Measurements from ENCODE around the gene DMD. TPM values are rescaled to one million over a fixed set of nuclear protein-coding genes. Genes with fewer than 3 reads are reported as not detected.

The DMD gene
- total and polyA plus RNA-seq, 2 of the 8 experiments (the other 6 are each of a cell fraction or from before 2014, with no cell fraction given) = 4.8 to 7.4 TPM

DNA sequence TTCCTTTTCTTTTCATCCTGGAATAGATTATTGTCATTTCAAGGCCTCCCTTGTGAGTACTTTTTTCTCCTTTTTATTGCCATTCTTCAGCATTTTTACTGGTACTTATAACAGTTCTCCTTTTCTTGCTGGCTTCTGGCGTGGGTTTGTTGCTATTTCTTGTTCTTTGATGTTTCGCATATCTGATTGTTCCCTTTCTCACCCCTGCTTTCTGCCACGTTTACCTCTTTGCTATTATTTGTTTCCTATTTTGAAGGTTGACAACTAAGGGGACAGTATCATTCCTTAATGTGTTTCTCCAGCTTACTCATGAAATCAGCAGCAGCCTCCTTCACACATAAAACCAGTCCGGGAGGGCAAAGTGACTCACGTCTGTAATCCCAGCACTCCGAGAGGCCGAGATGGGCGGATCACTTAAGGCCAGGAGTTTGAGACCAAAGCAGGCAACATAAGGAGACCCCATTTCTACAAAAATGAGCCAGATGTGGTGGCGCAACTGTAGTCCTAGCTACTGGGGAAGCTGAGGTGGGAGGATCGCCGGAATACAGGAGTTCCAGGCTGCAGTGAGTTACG, 72.6 kb downstream of the DMD start:
- Histone ChIP-seq H3K23ac (ENCODE audit: insufficient read length) (no peak overlapping the region), H2BK20ac (ENCODE audit: low read length) (no peak overlapping the region), H2BK120ac (replicated peaks; ENCODE audit: low read depth, low read length) (no peak overlapping the region), H3K9ac (replicated peaks in 1 of 4; ENCODE audit: extremely low read depth in 1 of 4, low read depth in 3 of 4, low read length in 3 of 4) (no peak overlapping the region), H3K9me3 (ENCODE audit: insufficient read depth in 2 of 2, low read depth in 1 of 2, low read length in 1 of 2) (no peaks in the 10 kb centered on the region), H3K36me3 (ENCODE audit: control insufficient read depth in 2 of 4, insufficient read depth in 4 of 4, low read length in 3 of 4) (no peaks in the 10 kb centered on the region), H3K79me2 (ENCODE audit: control insufficient read depth in 1 of 2, insufficient read depth in 2 of 2, low read length in 2 of 2) (no peaks in the 10 kb centered on the region), H3K23me2 (ENCODE audit: low read depth, low read length) (no peaks in the 10 kb centered on the region), H3K4me2 (ENCODE audit: insufficient read depth in 1 of 2, low read depth in 2 of 2, low read length in 2 of 2) (no peak overlapping the region), H3K14ac (ENCODE audit: insufficient read length) (no peak overlapping the region), H2BK15ac (ENCODE audit: low read length) (no peak overlapping the region), H3K27ac (ENCODE audit: low read depth, low read length) (no peak overlapping the region), H4K20me1 (replicated peaks in 1 of 2; ENCODE audit: control insufficient read depth in 1 of 2, insufficient read depth in 2 of 2, low read length in 2 of 2) (no peaks in the 10 kb centered on the region), H2AK5ac (ENCODE audit: low read depth, low read length) (no peak overlapping the region), H4K91ac (replicated peaks; ENCODE audit: insufficient read length, low read length) (no peak overlapping the region), H2AFZ (ENCODE audit: low read length) (no peak overlapping the region; the same call in 1 of the 2 replicates), H3K18ac (ENCODE audit: extremely low read depth, low read length) (no peak overlapping the region), H3K4me1 (replicated peaks in 1 of 4; ENCODE audit: control insufficient read depth in 3 of 4, insufficient read depth in 4 of 4, low read length in 3 of 4) (no peaks in the 10 kb centered on the region), H3K79me1 (ENCODE audit: low read depth, low read length) (no peaks in the 10 kb centered on the region), H2BK12ac (ENCODE audit: low read depth, low read length) (no peak overlapping the region), H2BK5ac (ENCODE audit: low read depth, low read length) (no peak overlapping the region), H3K4ac (replicated peaks; ENCODE audit: insufficient read length, low read depth, low read length) (no peak overlapping the region), H3K4me3 (ENCODE audit: extremely low read depth in 1 of 4, insufficient read depth in 2 of 4, low read depth in 3 of 4, low read length in 4 of 4) (no peak overlapping the region), H3K27me3 (replicated peaks in 1 of 4; ENCODE audit: control insufficient read depth in 3 of 4, extremely low read depth in 1 of 4, insufficient read depth in 3 of 4, low read length in 3 of 4) (no peaks in the 10 kb centered on the region), H4K8ac (ENCODE audit: extremely low read depth, insufficient read depth, low read length) (no peak overlapping the region), H4K5ac (ENCODE audit: insufficient read length, low read depth, low read length) (no peak overlapping the region), H3K56ac (replicated peaks; ENCODE audit: insufficient read length, low read depth, low read length) (no peak overlapping the region)
- no peak for FAIRE-seq
- WGBS, 2 experiments (ENCODE audit: extremely low coverage in 1 of 2, insufficient coverage in 1 of 2, insufficient read length in 1 of 2, insufficient replicate concordance in 2 of 2, low coverage in 1 of 2, low lambda C conversion rate in 2 of 2, missing lambda C conversion rate in 1 of 2) = 95% methylated on average over 7 of the region's 12 CpGs; no CpG with 5 or more reads in 1 of the 2 experiments
- TF ChIP-seq, protein P1, sequence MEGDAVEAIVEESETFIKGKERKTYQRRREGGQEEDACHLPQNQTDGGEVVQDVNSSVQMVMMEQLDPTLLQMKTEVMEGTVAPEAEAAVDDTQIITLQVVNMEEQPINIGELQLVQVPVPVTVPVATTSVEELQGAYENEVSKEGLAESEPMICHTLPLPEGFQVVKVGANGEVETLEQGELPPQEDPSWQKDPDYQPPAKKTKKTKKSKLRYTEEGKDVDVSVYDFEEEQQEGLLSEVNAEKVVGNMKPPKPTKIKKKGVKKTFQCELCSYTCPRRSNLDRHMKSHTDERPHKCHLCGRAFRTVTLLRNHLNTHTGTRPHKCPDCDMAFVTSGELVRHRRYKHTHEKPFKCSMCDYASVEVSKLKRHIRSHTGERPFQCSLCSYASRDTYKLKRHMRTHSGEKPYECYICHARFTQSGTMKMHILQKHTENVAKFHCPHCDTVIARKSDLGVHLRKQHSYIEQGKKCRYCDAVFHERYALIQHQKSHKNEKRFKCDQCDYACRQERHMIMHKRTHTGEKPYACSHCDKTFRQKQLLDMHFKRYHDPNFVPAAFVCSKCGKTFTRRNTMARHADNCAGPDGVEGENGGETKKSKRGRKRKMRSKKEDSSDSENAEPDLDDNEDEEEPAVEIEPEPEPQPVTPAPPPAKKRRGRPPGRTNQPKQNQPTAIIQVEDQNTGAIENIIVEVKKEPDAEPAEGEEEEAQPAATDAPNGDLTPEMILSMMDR (IDR thresholded peaks at IDR 0.05; ENCODE audit: control extremely low read depth in 1 of 3, insufficient read depth in 1 of 3, low read depth in 1 of 3, low read length in 3 of 3) = no peak
- TF ChIP-seq TBP (IDR thresholded peaks at IDR 0.05; ENCODE audit: low read depth, low read length) (no peak), POLR2AphosphoS5 (IDR thresholded peaks at IDR 0.05; ENCODE audit: low read depth, low read length) (no peak), CBX8 (IDR thresholded peaks at IDR 0.05; ENCODE audit: borderline replicate concordance, low read depth, low read length) (no peak), JUND (IDR thresholded peaks at IDR 0.05; ENCODE audit: low read length) (no peak), HDAC2 (IDR thresholded peaks at IDR 0.05; ENCODE audit: borderline replicate concordance in 1 of 2, low read depth in 2 of 2, low read length in 2 of 2) (no peak), CHD1 (IDR thresholded peaks at IDR 0.05; ENCODE audit: low read depth, low read length) (no peak), CREB1 (IDR thresholded peaks at IDR 0.05) (no peak), ZNF274 (IDR thresholded peaks at IDR 0.05; ENCODE audit: borderline replicate concordance, extremely low read depth, low read length) (no peak), BCL11A (IDR thresholded peaks at IDR 0.05; ENCODE audit: low read depth in 2 of 2, low read length in 2 of 2) (no peak), CBX5 (IDR thresholded peaks at IDR 0.05; ENCODE audit: low read depth, low read length) (no peak)
- TF ChIP-seq, protein P2, sequence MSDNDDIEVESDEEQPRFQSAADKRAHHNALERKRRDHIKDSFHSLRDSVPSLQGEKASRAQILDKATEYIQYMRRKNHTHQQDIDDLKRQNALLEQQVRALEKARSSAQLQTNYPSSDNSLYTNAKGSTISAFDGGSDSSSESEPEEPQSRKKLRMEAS (IDR thresholded peaks at IDR 0.05) = no peak
- no peak for DNase-seq (ENCODE audit: low read depth in 1 of 2, low spot score in 2 of 2)
- ChIA-PET POLR2A (ENCODE audit: partially characterized antibody) (no interaction called here), CTCF (ENCODE audit: partially characterized antibody) (no interaction called here)

Data from H1 (cell line).